Measurements from ENCODE around the gene PAX3.

The PAX3 gene

DNA sequence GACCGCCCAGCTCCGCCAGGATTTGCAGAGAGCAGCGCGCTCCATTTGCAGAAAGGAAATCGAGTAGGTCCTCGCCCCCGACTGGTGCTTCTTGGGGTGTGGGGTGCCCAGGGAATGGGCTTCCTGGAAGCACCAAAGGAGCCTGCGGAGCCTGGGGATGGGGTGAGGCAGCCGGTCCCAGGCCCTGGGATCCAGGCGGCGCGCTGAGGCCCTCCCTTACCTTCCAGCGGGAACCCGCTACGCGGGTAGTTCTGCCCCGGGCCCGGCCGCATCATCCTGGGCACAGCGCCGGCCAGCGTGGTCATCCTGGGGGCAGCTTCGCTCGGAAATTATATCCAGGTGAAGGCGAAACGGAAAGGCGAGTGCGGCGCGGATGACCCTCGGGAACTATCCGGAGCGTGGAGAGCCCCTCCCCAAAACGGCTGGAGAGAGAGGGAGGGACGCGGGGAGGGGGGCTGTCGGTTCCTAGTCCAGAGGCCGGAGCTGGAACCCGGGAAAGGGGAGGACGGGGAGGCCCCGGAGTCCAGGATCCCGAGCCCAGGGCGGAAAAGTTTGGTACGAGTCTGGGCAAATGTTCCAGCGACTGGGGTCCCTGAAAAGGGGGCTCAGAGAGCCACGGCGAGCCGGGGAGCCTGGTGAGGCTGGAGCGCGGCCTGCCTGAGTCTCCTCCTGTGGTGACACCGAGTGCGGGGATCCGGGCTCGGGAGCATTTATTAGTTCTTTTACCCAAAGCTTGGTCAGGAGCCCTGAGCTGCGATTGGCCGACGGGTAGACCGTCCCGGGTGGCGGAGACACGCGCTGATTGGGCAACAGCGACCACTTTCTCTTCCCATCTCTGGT, at the start of gene PAX3:
Gene PAX3, minus strand, starts transcription at position 688 of the 840 bp plus-strand sequence. Its CDS starts 383 bp downstream, at position 305.
- no peak for DNase-seq (ENCODE audit: low spot score)

DNA sequence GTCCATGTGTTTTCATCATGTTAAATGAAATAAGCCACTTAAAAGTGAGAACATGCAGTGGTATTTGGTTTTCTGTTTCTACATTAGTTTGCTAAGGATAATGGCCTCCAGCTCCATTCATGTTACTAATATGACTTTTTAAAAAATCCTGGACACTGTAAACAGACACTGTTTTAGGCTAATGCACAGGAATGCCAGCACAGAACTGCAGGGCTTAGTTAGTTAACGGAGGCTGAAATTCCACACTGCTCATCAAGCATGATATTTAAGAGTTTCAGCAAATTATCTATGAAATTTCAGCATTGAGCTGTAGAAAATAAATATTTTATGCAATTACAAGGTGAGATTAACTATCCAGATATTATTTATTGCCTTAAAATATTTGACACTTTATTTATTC, 42.5 kb upstream of the PAX3 start:
- DNase-seq (ENCODE audit: low spot score) = no peak

DNA sequence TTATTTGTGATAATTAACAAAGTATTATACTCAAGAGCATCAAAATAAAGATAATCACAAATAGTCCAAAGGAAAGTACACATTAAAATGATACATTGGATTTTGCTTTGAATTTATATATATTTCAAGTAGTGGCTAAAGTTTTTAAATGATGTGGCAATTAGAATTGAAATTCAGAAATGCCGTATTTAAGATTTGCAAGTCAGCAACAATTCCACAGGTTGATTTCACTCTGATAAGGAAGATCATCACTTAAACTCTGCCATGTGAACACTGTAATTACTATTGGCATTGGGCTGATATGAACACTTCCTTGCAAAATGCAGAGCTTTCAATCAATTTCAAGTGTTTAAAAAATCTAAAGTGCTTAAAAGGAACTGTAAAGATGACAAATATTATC, 39.6 kb upstream of the PAX3 start:
- no peak for DNase-seq (ENCODE audit: low spot score)

DNA sequence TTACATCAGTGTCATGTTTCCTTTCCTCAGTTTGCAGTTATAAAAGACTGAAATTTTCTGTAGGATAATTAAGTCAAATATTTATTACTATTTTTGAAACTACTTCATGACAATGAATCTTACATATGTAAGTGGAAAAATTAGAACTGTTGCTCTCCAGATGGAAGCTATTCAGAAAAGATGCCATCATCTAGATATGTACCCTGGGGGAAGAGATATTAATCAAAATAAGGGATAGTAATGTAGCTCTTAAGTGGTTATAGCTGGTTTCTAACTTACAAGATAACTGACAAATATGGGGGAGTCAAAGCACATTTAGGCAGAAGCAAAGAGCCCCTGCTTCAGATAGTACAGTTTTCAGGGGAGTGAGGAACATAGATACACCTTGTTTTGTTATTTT, 38.1 kb upstream of the PAX3 start:
- no peak for DNase-seq (ENCODE audit: low spot score)

DNA sequence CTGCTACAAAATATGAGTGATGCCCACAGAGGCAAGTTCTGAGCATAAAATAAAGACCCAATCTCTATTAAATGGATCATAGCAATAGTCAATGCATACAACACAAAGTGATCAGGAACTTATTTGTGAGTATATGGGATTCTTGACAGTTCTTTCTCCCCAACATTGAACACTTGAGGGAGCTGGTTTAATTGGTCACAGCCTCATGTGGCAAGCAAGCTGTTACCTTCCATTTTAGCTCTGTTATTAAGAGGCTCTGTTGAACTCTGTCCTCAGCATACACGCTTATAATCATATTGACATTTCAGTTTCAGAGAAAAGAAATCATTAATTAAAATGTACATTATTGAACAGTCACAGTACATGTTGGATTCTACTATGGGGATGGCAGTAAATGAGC, 37.6 kb upstream of the PAX3 start:
- no peak for DNase-seq (ENCODE audit: low spot score)

DNA sequence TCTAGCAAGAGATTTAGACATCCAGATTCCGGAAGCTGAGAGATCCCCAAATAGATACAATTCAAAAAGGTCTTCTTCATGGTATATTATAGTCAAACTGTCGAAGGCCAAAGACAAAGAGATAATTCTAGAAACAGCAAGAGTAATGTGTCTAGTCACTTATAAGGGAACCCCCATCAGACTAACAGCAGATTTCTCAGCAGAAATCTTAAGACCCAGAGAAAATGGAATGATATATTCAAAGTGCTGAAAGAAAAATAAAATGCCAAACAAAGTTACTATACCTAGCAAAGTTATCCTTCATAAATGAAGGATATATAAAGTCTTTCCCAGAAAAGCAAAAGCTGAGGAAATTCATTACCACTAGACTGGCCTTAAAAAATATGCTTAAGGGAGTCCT, 36.1 kb upstream of the PAX3 start:
- DNase-seq (ENCODE audit: low spot score) = no peak

DNA sequence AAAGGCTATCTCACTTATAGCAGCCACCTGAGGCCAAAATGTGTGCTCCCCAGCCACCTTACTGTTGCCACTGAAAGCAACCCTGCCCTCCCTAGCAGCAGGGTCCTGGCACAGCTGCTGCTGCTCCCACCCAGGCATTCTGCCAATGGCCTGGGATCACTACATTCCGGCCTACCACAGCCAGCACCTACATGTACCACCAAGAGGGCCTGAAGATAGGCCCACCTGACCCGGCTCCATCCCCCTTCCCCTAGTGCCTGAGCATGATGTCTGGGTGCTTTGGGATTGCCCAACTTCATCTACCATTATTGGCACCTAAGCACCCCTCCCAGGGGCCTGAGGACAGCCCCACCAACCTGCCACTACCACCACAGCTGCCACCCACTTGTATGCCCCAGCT, 34.6 kb upstream of the PAX3 start:
- no peak for DNase-seq (ENCODE audit: low spot score)

DNA sequence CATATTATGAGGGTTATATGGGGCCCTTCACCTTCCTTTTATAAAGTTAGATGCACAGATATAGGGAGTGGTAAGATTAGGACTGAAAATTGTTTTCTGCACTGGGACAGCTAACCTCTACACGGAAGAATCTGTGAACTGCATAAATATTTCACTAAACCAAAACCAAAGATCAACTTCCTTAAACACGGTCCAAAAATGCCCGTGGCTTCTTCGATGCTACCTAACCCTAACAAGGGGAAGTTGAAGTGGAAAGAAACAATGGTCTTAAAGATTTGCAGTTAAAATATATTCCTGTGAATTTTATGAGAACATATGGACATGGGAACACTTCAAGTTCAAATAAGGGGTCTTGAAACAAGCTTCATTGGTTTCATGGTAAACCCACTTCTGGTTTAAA, 33.3 kb upstream of the PAX3 start:
- no peak for DNase-seq (ENCODE audit: low spot score)

DNA sequence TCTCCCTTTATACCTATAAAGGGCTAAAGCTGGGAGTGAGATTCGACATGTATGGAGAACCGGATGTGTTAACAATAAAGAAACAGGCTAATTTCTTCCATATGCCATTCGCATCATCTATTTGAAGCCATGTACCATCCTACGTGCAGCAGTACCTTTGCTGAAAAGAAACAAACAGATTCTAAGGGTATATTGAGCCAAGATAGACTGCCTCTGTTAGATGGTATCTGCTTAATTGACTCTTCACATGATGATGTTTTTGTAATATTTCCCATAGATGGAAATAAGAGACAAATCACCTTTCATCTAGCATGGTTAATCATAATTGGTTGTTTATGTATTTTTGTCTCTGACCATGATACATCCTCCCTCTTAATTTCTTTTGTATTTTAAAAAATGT, 32.1 kb upstream of the PAX3 start:
- no peak for DNase-seq (ENCODE audit: low spot score)

DNA sequence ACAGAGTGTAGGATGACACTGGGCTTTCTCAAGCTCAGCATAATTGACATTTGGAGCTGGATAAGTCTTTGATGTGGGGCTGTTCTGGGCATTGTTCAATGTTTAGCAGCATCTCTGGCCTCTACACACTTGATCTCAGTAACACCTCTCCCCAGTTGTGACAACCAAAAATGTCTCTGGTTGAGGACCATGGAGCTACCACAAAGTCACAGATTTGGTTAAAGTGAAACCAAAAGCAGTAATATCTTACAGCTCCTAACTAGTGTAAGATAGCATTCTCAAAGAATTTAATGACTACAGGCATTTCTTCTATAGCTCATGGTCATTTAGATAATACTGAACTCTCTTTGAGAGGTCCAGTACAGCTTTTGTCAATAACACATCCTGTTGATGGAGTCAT, 23.4 kb upstream of the PAX3 start:
- no peak for DNase-seq (ENCODE audit: low spot score)

DNA sequence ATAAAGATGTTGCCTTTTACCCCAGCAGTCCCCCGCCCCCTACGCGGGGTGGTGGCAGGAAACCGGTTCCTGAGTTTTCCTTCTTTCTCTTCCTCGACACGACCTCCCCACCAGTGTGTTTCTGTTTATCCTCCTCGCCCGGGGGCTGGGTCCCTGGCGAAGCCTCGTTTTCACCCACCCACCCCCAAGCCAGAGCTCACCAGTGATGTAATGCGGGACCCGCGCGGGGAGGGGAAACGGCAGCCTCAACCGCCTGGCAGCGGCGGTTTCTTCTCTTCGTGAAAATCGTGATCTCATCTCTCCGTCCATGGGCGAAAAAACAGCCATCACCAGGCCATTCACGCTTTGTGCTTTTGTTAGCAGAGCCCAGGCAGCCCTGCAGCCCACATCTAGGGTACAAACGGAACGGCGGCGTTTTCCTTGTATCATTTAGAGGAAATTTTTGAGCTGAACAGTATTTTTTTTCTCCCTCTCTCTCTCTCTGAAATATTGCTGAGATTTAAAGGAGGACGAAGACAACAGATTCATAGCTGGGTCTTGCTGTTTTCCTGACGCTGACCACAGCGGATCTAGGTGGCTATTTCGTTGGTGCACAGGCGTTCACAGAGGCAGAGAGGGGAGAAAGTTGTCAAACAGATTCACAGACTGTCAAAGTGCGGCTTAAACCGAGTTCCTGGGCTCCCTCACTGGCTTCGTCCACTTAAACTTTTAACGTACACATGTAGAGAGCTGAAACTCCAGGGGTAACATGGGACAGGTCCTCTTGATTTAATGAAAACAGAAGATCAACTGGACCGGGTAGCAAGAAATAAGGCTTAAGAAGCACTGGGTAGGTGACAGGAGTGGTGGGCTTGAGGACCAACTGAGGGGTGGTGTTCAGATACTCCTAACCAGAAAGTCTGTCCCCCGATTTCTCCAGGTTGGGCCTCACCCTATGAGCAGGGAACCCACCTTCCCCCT, 21.9 kb upstream of the PAX3 start:
- no peak for DNase-seq (ENCODE audit: low spot score)

DNA sequence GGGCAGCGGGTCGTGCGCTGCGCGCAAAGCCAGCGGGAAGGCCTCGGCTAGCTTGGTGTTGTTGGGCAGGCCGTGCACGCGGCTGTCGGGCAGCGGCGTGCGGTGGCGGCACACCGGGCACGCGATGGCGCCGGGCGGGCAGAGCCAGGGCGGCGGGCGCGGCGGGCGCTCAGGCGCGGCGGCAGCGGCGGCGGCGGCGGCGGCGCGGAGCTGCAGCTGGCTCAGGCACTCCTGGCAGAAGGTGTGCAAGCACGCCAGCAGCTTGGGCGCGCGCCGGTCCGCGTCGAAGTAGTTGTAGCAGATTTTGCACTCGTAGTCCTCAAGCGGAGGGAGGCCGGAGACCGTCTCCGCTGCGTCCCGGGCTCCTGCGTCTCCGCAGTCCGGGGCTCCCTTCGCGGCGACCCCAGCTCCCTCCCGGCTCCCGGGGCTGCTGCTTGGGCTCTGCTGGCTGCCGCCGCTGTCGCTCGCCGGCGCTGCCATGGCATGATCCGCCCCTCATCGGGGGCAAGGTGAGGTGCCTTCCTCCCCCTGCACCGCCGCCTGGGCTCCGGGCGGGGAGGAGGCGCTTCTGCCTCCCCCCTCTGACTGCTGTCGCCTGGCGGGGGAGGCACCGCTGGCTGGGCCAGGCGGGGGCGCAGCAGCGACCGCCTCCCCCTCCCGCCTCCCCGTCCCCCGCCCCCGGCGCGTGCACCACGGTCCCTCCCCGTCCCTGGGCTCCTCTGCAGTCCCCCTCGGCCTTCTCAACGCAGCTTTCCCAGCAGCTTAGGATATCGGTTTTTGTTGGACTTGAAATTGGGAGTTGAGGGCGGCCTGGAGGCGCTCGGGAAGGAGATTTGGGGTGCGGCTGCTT, 21.0 kb upstream of the PAX3 start:
- no peak for DNase-seq (ENCODE audit: low spot score)

DNA sequence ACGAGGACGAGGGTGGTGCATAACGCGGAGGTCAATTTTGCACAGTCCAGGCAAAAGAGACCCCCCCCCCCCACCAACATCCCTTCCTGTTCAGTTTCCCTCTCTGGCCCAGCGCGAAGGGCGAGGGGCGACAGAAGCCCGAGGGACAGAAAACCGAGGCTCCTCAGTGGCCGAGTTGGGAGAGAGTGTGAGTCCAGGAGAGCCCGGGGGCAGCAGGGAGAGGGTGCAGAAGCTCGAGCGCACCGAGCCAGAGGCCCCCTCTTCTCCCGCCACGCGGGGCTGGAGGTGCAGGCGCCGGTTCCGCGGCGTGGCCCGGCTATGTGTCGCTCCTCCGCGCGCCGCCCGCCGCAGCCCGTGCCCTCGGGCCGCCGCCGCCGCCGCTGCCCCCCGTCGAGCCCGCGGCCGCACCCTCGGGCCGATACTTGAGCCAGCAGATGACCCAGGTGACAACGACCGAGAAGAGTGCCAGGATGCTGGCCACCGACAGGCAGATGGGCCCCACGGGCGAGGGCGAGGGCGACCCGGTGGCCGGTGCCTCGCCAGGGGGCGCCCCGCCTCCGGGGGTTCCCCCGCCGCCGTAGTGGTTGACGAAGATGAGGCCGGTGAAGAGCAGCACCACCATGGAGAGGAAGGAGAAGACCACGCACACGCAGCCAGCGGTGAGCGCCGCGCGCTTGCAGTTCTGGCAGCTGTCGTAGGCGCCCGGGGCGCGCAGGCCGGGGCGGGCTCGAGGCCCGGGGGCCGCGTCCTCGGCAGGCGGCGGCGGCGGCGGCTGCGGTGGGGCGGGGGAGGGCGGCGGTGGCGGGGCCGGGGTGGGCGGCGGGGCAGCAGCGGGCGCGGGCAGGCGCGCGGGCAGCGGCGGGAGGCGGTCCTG, 20.2 kb upstream of the PAX3 start:
- no peak for DNase-seq (ENCODE audit: low spot score)

DNA sequence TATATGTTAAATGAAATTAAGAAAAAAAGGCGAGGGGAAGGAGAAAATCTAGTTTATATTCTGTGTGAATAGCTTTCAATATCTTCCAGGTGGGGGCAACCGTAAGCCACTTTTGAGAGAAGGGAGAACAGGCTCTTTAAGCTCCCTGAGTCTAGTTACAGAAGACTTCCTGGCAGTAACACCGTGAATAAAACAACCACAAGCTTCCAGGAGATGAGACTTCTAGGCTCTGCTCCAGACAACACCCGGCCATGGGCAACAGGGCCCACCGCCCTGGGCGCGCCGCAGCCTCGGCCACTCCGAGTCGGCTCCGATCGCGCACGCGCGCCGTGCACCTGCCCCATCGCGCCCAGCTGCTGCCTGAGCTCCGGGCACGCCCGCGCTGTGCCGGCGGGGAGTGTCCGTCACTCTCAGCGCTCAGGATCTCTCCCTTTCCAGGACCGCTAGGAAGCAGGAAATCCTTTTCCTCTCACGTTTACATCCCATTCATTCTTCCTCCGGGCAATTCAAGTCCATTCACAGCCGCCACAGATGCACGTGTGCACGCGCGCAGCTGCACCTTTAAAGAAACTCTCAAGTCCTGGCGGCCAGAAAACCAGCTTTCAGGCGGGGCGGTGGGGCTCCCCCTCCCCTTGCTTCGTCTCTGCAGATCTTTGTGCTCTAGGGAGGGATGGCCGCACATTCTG, 19.4 kb upstream of the PAX3 start:
- peak; percentile 67 for DNase-seq (ENCODE audit: low spot score)

DNA sequence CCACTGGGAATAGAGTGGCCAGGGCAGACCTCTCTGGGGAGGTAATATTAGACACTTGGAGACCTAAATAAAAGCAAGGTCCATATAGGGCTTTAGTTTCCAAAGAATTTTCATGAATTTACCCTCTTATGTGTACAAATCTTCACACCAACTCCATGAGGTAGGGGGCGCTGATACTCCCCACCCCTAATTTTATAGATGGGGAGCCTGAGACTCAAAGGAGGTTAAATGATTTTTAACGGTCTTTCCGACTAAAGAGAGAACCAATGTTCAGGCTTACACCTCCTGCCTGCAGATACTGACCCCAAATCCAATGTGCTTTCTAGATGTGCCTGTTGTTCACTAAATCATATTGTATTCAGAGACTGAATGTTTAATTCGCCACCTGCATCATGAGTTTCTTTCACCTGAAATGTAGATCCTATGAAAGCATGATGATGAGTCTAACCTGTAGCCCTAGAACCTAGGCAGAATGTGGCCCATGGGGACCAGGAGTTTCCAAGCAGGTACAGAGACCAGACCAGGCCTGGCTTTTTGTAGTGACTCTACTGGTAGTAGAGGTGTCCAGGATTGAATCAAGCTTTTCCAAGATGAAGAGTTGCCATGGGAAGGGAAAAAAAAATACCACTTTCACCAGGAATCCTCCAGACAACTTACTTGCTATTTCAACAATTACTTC, 16.8 kb upstream of the PAX3 start:
- DNase-seq (ENCODE audit: low spot score) = no peak

DNA sequence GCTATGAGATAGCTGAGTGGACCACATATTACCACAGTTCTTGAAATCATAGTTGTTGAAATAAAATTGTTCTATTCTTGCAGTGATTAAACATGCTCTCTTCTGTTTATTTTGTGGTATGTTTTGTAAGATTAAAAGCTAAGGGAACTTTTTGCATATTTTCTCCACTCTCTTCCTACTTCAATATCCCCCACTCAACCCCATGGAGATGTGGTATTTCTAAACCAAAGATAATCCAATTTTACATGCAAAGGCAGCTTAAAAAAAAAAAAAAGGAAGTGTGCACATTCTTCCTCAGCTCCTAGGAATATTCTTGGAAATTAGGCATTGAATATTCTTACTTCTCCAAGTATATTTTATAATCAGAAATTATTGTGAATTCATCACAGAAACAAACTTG, 15.0 kb upstream of the PAX3 start:
- DNase-seq (ENCODE audit: low spot score) = no peak

DNA sequence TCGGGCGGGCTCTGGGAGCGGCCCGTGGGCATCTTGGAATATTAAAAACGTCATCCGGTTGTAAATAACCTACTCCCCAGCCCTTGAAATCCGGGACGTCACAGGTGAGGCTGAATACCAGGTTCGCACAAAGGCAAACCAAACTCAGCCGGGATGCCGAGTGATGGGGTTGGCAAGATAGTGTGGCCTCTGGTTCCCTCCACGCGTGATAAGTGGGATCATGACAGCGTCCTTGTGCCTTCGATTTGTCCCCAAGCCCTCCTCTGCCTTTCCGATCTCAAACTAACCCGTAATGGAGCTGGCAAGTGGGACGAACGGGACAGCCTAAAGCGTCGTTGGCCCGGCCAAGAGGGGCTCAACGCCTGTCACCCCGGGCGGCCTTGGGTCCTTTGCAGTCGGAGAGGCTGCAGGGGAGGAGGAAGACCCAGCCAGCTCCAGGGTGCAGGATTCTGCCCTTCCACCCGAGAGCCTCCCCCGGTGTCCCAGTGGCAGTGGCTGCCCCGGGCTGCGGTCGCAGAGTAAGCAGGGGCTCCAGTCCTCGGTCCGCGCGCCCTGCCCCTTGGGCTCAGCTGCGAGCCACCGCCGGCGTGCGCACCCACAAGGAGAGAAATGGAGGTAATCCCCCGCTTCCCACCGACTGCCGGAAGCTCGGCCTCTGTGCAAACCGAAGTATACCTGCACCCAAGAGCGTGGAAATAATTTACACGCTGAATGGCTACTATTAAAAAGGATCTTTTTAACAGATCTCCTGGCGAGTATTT, 13.4 kb upstream of the PAX3 start:
- no peak for DNase-seq (ENCODE audit: low spot score)

DNA sequence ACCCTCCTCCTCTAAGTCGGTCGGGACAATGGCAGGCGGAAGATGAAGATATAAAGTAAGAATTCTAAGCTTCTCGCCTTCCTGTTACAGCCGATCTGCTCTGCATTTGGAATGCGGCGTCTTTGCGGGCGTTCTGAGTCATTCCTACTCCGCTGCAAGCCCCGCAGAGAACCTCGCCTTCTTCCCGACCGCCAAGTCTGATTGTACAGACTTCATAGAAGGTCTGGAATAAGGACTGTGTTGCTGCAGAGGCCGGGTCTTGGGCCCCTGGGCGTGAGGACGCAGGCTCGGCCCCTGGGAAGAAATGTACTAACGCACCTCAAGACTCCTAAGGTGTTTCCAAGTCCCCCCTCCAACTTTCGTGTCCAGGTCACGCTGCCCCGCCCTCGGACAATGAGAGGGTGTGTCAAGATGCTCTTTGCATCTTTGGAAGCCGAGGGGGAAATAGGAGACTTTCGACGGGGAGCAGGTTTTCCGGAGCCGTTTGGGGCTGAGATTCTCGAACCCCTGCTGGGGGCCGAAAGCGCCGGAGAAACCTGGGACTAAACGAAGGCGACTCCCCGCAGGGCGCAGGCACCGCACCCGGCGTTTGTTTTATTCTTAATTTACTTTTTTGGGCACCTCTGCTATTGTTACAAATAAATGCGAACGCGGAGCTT, 12.7 kb upstream of the PAX3 start:
- no peak for DNase-seq (ENCODE audit: low spot score)
